Neuronal stem cell (in vitro differentiated cells): ENCODE results near the gene LINS1.

Experiments used
- DNase-seq: peaks from one replicate; pipeline ENCODE4 v3.0.0-alpha.2; 2013; ENCODE audit warnings: low spot score
- H2AFZ ChIP-seq: one replicate; pipeline ENCODE4 v1.6.1; 2013; ENCODE audit warnings: mild to moderate bottlenecking, low read length, inconsistent platforms
- H2AK5ac ChIP-seq: 2 replicates; pipeline ENCODE4 v1.6.1; 2013; ENCODE audit warnings: low read depth, mild to moderate bottlenecking, inconsistent platforms, low read length, moderate library complexity, mixed read lengths
- H2BK120ac ChIP-seq: 2 replicates; pipeline ENCODE4 v1.6.1; 2013; ENCODE audit warnings: low read depth, mild to moderate bottlenecking, inconsistent platforms, low read length, moderate library complexity, mixed read lengths
- H2BK12ac ChIP-seq: one replicate; pipeline ENCODE4 v1.6.1; 2013; ENCODE audit warnings: low read length, inconsistent platforms
- H2BK15ac ChIP-seq: 2 replicates; pipeline ENCODE4 v1.6.1; 2013; ENCODE audit warnings: mild to moderate bottlenecking, low read length, inconsistent platforms, mixed read lengths
- H2BK5ac ChIP-seq: one replicate; pipeline ENCODE4 v1.6.1; 2013; ENCODE audit warnings: inconsistent platforms, mild to moderate bottlenecking, low read length, moderate library complexity
- H3K14ac ChIP-seq: one replicate; pipeline ENCODE4 v1.6.1; 2013; ENCODE audit warnings: low read length, inconsistent platforms
- H3K18ac ChIP-seq: 2 replicates; pipeline ENCODE4 v1.6.1; 2013; ENCODE audit warnings: low read length, inconsistent platforms
- H3K23ac ChIP-seq: 2 replicates; pipeline ENCODE4 v1.6.1; 2013; ENCODE audit warnings: low read depth, mild to moderate bottlenecking, mixed read lengths, low read length, inconsistent platforms; ENCODE audit not compliant: poor library complexity
- H3K27ac ChIP-seq: replicated peaks from 3 replicates; pipeline ENCODE4 v1.5.1; 2013; ENCODE audit warnings: low read length, inconsistent platforms
- H3K27me3 ChIP-seq, 3 experiments: 2 replicates each; pipeline ENCODE4 v1.6.1; 2013; ENCODE audit warnings: low read length in 3 of 3, mild to moderate bottlenecking in 2 of 3, inconsistent platforms in 1 of 3, low read depth in 1 of 3, mixed read lengths in 1 of 3, moderate library complexity in 1 of 3; ENCODE audit not compliant: control insufficient read depth in 3 of 3, insufficient read depth in 3 of 3
- H3K36me3 ChIP-seq, 2 donors: replicated peaks in 1 of 2; 2 replicates each; pipeline ENCODE4 v1.6.1; 2013; ENCODE audit warnings: low read length in 2 of 2; ENCODE audit not compliant: control insufficient read depth in 2 of 2, insufficient read depth in 2 of 2
- H3K4ac ChIP-seq: 2 replicates; pipeline ENCODE4 v1.6.1; 2013; ENCODE audit warnings: inconsistent platforms, mild to moderate bottlenecking, low read length, moderate library complexity
- H3K4me1 ChIP-seq, 2 donors: 1 replicate in 1 of 2; 2 replicates in 1 of 2; pipeline ENCODE4 v1.6.1; 2013; ENCODE audit warnings: low read length in 2 of 2, low read depth in 1 of 2; ENCODE audit not compliant: control insufficient read depth in 2 of 2, insufficient read depth in 1 of 2
- H3K4me2 ChIP-seq: one replicate; pipeline ENCODE4 v1.6.1; 2013; ENCODE audit warnings: mild to moderate bottlenecking, low read length, inconsistent platforms; ENCODE audit not compliant: insufficient read depth, poor library complexity, severe bottlenecking
- H3K4me3 ChIP-seq, 2 donors: 2 replicates each; pipeline ENCODE4 v1.5.1; 2013; ENCODE audit warnings: low read length in 2 of 2, mild to moderate bottlenecking in 2 of 2, inconsistent platforms in 1 of 2, moderate library complexity in 1 of 2
- H3K79me1 ChIP-seq: one replicate; pipeline ENCODE4 v1.6.1; 2013; ENCODE audit warnings: low read depth, mild to moderate bottlenecking, inconsistent platforms, low read length, moderate library complexity
- H3K9ac ChIP-seq: one replicate; pipeline ENCODE4 v1.6.1; 2013; ENCODE audit warnings: mild to moderate bottlenecking, low read depth, low read length, inconsistent platforms; ENCODE audit not compliant: poor library complexity
- H3K9me3 ChIP-seq, 2 donors: replicated peaks in 1 of 2; 2 replicates each; pipeline versions ENCODE3 to v1.6.1; 2013; ENCODE audit warnings: low read length in 2 of 2, mild to moderate bottlenecking in 2 of 2, inconsistent platforms in 1 of 2, low read depth in 1 of 2, mixed read lengths in 1 of 2, moderate library complexity in 1 of 2; ENCODE audit not compliant: control insufficient read depth in 2 of 2, insufficient read depth in 1 of 2
- H4K8ac ChIP-seq: one replicate; pipeline ENCODE4 v1.6.1; 2013; ENCODE audit warnings: low read depth, mild to moderate bottlenecking, inconsistent platforms, low read length, moderate library complexity
- H4K91ac ChIP-seq: one replicate; pipeline ENCODE4 v1.6.1; 2013; ENCODE audit warnings: low read length, low read depth, mild to moderate bottlenecking, inconsistent platforms; ENCODE audit not compliant: poor library complexity
- WGBS, 2 donors: extraction: QIAGEN DNeasy Blood & Tissue Kit; methylation state at CpG; one replicate each; pipeline ENCODE4 v1.1.7; 2013; ENCODE audit warnings: missing lambda C conversion rate in 2 of 2, mixed read lengths in 1 of 2; ENCODE audit not compliant: insufficient read length in 2 of 2, insufficient replicate concordance in 1 of 2; ENCODE audit errors: extremely low coverage in 2 of 2; 5-methylcytosine and 5-hydroxymethylcytosine counted together

The LINS1 gene

GRCh38 chr15:100542290-100542689 lies 59.7 kb downstream of the LINS1 start:
- Histone ChIP-seq H4K91ac (no peak overlapping the region), H2BK12ac (no peak overlapping the region), H2AFZ (no peak overlapping the region), H3K4me2 (no peak overlapping the region), H3K27me3 (no peaks in the 10 kb centered on the region), H3K4me1 (no peaks in the 10 kb centered on the region), H2BK120ac (no peak overlapping the region), H3K18ac (no peak overlapping the region), H2BK15ac (no peak overlapping the region), H3K4me3 (no peak overlapping the region), H2BK5ac (no peak overlapping the region), H3K4ac (no peak overlapping the region), H3K9ac (no peak overlapping the region), H3K27ac (no peak overlapping the region), H3K23ac (no peak overlapping the region), H3K36me3 (no peaks in the 10 kb centered on the region), H4K8ac (no peak overlapping the region), H3K79me1 (no peaks in the 10 kb centered on the region), H3K9me3 (peaks cover 0 to 2% of the 10 kb centered on the region in 2 donors), H3K14ac (no peak overlapping the region), H2AK5ac (no peak overlapping the region)
- no CpG with 5 or more reads among the region's 6 CpGs for WGBS, 2 donors
- no peak for DNase-seq

- Histone ChIP-seq H2AFZ (no peak overlapping the region), H4K91ac (no peak overlapping the region), H3K23ac (no peak overlapping the region), H3K4me1 (no peaks in the 10 kb centered on the region), H3K27me3 (no peaks in the 10 kb centered on the region), H4K8ac (no peak overlapping the region), H2BK12ac (no peak overlapping the region), H3K4me2 (no peak overlapping the region), H3K4ac (no peak overlapping the region), H3K9me3 (no peaks in the 10 kb centered on the region), H3K36me3 (no peaks in the 10 kb centered on the region), H3K18ac (no peak overlapping the region), H3K27ac (no peak overlapping the region), H3K14ac (no peak overlapping the region), H2AK5ac (no peak overlapping the region), H3K79me1 (no peaks in the 10 kb centered on the region), H3K4me3 (no peak overlapping the region), H3K9ac (no peak overlapping the region), H2BK5ac (no peak overlapping the region), H2BK120ac (no peak overlapping the region), H2BK15ac (no peak overlapping the region)
- DNase-seq = no peak
- no CpG with 5 or more reads among the region's 2 CpGs for WGBS, 2 donors
Observed at GRCh38 chr15:100537331-100537730, 64.7 kb downstream of the LINS1 start.

GRCh38 chr15:100536733-100537132 lies 65.3 kb downstream of the LINS1 start:
- Histone ChIP-seq H3K9me3 (no peaks in the 10 kb centered on the region), H3K27ac (no peak overlapping the region)

DNA sequence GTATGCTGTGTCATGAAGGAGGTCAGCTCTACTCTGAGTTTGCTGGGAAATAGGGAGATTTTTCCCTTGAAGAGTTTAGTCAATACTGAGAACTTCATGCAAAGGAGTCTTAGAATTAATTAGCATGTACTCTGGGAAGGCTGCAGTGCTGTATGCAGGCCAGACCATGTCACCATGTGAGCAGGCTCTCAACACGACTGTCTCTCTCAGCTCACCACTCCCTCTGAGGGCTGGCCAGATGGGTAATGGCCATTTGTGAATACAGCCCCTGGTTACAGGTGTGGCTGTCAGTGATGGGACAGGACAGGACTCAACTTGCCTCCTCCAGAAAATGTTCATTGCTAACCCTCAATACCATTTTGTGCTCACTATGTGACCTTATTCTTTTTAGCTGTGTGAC lies 68.1 kb downstream of the LINS1 start:
- Histone ChIP-seq H3K14ac (no peak overlapping the region), H3K4me1 (no peaks in the 10 kb centered on the region), H4K91ac (no peak overlapping the region), H4K8ac (no peak overlapping the region), H3K18ac (no peak overlapping the region), H3K23ac (no peak overlapping the region), H3K27ac (no peak overlapping the region), H3K4me3 (no peak overlapping the region), H3K36me3 (no peaks in the 10 kb centered on the region), H3K27me3 (peaks cover 0 to 3% (median 0%) of the 10 kb centered on the region in 3 experiments), H3K4ac (no peak overlapping the region), H3K9ac (no peak overlapping the region), H2BK120ac (no peak overlapping the region), H2AK5ac (no peak overlapping the region), H3K9me3 (no peaks in the 10 kb centered on the region), H2AFZ (no peak overlapping the region), H3K4me2 (no peak overlapping the region), H2BK5ac (no peak overlapping the region), H3K79me1 (no peaks in the 10 kb centered on the region), H2BK12ac (no peak overlapping the region), H2BK15ac (no peak overlapping the region)
- WGBS, 2 donors = no CpG with 5 or more reads among the region's 1 CpG
- DNase-seq = no peak

More at GRCh38 chr15:100536733-100537132, 65.3 kb downstream of the LINS1 start:
- H4K91ac ChIP-seq = no peak overlapping the region
- no peak overlapping the region for H2BK12ac ChIP-seq
- no peak overlapping the region for H3K4me2 ChIP-seq
- no peaks in the 10 kb centered on the region for H3K79me1 ChIP-seq
- H3K36me3 ChIP-seq = no peaks in the 10 kb centered on the region
- H3K9ac ChIP-seq = no peak overlapping the region
- no peak overlapping the region for H2AK5ac ChIP-seq
- no peak for DNase-seq
- no peak overlapping the region for H2AFZ ChIP-seq
- no peaks in the 10 kb centered on the region for H3K4me1 ChIP-seq
- H3K14ac ChIP-seq = no peak overlapping the region
- no peak overlapping the region for H3K18ac ChIP-seq
- H2BK15ac ChIP-seq = no peak overlapping the region
- no peak overlapping the region for H3K4ac ChIP-seq
- H2BK5ac ChIP-seq = no peak overlapping the region
- no peak overlapping the region for H3K23ac ChIP-seq
- no peak overlapping the region for H3K4me3 ChIP-seq
- H2BK120ac ChIP-seq = no peak overlapping the region
- H3K27me3 ChIP-seq = peaks cover 0 to 2% (median 0%) of the 10 kb centered on the region in 3 experiments
- no peak overlapping the region for H4K8ac ChIP-seq
